B cell (primary cell): ENCODE measurements around the gene GPR137.

Experiments used
- EZH2 ChIP-seq: IDR thresholded peaks from 2 replicates; pipeline ENCODE4 v1.6.1; 2012; ENCODE audit warnings: borderline replicate concordance, low read depth, mild to moderate bottlenecking, moderate library complexity, low read length; ENCODE audit not compliant: insufficient read depth, poor library complexity, severe bottlenecking
- TF ChIP-seq, protein P1 (sequence below): fragments of 200-600 bp; IDR thresholded peaks from one replicate; pipeline ENCODE4 v1.8.0; 2022; ENCODE audit warnings: antibody characterized with exemption, mild to moderate bottlenecking

- TF ChIP-seq, protein P1, sequence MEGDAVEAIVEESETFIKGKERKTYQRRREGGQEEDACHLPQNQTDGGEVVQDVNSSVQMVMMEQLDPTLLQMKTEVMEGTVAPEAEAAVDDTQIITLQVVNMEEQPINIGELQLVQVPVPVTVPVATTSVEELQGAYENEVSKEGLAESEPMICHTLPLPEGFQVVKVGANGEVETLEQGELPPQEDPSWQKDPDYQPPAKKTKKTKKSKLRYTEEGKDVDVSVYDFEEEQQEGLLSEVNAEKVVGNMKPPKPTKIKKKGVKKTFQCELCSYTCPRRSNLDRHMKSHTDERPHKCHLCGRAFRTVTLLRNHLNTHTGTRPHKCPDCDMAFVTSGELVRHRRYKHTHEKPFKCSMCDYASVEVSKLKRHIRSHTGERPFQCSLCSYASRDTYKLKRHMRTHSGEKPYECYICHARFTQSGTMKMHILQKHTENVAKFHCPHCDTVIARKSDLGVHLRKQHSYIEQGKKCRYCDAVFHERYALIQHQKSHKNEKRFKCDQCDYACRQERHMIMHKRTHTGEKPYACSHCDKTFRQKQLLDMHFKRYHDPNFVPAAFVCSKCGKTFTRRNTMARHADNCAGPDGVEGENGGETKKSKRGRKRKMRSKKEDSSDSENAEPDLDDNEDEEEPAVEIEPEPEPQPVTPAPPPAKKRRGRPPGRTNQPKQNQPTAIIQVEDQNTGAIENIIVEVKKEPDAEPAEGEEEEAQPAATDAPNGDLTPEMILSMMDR = peak; percentile 39
- TF ChIP-seq EZH2 = no peak
These were observed 20.3 kb downstream of the GPR137 start for GRCh38 chr11:64305691-64306562.
